ENCODE measurements around the gene SHB.

DNA sequence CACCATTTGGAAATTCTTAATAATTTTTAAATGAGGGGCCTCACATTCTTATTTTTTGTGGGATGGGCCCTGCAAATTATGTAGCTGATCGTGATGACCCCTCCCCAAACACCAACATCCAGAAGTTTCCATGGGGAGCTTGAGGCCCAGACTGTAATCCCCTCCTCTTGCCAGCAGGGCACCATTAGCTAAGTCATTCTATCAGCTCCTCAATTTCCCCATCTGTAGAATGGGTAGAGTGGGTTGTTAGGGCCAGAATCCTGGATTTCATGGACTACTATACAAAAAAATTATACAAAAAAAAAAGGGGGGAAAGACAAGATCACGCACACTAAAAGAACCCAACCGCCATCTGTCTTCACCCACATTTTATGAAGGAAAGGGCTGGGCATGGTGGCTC lies 38.4 kb downstream of the SHB start:
- no peak for TF ChIP-seq POLR2A (IDR thresholded peaks at IDR 0.05)
- TF ChIP-seq, protein P1, sequence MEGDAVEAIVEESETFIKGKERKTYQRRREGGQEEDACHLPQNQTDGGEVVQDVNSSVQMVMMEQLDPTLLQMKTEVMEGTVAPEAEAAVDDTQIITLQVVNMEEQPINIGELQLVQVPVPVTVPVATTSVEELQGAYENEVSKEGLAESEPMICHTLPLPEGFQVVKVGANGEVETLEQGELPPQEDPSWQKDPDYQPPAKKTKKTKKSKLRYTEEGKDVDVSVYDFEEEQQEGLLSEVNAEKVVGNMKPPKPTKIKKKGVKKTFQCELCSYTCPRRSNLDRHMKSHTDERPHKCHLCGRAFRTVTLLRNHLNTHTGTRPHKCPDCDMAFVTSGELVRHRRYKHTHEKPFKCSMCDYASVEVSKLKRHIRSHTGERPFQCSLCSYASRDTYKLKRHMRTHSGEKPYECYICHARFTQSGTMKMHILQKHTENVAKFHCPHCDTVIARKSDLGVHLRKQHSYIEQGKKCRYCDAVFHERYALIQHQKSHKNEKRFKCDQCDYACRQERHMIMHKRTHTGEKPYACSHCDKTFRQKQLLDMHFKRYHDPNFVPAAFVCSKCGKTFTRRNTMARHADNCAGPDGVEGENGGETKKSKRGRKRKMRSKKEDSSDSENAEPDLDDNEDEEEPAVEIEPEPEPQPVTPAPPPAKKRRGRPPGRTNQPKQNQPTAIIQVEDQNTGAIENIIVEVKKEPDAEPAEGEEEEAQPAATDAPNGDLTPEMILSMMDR (IDR thresholded peaks at IDR 0.05), result no peak
- TF ChIP-seq EP300 (IDR thresholded peaks at IDR 0.05), result no peak
